ENCODE results near the gene FXR2.

DNA sequence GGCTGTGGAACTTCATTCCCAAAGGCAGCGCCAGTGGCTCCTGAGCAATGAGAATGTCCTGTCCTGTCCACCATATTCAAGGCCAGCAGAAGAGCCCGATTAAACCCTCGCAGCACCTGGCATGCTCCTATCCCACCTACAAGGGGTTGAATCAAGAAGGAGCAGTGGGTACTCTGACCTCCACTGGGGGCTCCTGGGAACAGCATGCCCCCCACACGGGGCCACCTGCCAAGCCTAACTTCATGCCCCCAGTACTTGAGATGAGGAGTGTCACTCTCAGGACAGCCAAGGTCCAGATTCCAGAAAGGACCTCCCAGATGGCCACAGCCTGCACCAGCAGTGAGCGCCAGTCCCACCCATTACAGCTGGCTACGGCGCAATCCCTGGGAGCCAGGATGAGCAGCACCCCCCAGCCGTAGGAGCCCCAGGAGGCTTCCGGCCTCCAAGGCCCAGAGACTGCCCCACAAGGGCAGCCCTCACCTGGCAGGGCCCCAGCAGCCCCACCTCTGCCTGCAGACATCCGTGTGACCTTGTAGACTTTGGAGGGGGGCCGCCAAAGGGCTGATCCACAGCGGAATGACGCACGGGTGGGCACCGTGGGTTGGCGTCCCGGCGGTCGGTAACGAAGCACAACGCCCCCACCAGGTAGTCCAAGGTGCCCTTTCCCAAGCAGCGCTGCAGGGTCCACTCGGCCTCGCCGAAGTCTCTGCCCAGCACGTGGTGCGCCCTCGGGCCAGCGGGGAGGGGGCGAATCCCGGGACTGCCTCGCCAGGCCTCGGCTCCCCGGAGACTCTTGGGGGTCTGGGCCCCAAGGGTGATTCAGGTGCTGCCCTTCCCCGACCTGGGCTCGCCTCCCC lies 32.1 kb downstream of the FXR2 start:
- TF ChIP-seq, protein P1, sequence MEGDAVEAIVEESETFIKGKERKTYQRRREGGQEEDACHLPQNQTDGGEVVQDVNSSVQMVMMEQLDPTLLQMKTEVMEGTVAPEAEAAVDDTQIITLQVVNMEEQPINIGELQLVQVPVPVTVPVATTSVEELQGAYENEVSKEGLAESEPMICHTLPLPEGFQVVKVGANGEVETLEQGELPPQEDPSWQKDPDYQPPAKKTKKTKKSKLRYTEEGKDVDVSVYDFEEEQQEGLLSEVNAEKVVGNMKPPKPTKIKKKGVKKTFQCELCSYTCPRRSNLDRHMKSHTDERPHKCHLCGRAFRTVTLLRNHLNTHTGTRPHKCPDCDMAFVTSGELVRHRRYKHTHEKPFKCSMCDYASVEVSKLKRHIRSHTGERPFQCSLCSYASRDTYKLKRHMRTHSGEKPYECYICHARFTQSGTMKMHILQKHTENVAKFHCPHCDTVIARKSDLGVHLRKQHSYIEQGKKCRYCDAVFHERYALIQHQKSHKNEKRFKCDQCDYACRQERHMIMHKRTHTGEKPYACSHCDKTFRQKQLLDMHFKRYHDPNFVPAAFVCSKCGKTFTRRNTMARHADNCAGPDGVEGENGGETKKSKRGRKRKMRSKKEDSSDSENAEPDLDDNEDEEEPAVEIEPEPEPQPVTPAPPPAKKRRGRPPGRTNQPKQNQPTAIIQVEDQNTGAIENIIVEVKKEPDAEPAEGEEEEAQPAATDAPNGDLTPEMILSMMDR (IDR thresholded peaks at IDR 0.05), result no peak
- TF ChIP-seq POLR2A (IDR thresholded peaks at IDR 0.05), result no peak
